ENCODE data around the gene TUSC2. TPM values are rescaled to one million over a fixed set of nuclear protein-coding genes. Genes with fewer than 3 reads are reported as not detected.

Gene TUSC2
- total and polyA plus RNA-seq, 2 of the 13 experiments (the other 11 are each of a cell fraction or from before 2014, with no cell fraction given): 36.7 to 39.1 TPM

- TF ChIP-seq NFE2L1 (CRISPR knock-in tag; IDR thresholded peaks at IDR 0.05; ENCODE audit: borderline replicate concordance): no peak
- TF ChIP-seq SNAI1 (CRISPR knock-in tag; IDR thresholded peaks at IDR 0.05; ENCODE audit: borderline replicate concordance): no peak
- no peak; the same call in 1 of the 2 replicates for TF ChIP-seq CEBPG (CRISPR knock-in tag; IDR thresholded peaks at IDR 0.05)
- TF ChIP-seq ZBED4 (CRISPR knock-in tag; IDR thresholded peaks at IDR 0.05; ENCODE audit: borderline replicate concordance): peak; percentile 53; the same call in 1 of the 2 replicates
- peak; percentile 90; the same call in 1 of the 2 replicates for TF ChIP-seq UBTF (CRISPR knock-in tag; IDR thresholded peaks at IDR 0.05)
- no peak for TF ChIP-seq ZNF749 (CRISPR knock-in tag; IDR thresholded peaks at IDR 0.05; ENCODE audit: borderline replicate concordance)
- TF ChIP-seq ZNF121 (CRISPR knock-in tag; IDR thresholded peaks at IDR 0.05): no peak
- peak; percentile 78 for TF ChIP-seq POLR2AphosphoS5 (IDR thresholded peaks at IDR 0.05; ENCODE audit: low read depth, low read length)
- no peak for TF ChIP-seq TIGD3 (CRISPR knock-in tag; IDR thresholded peaks at IDR 0.05; ENCODE audit: borderline replicate concordance)
- no peak for TF ChIP-seq MIER2 (CRISPR knock-in tag; IDR thresholded peaks at IDR 0.05)
- TF ChIP-seq ZNF383 (CRISPR knock-in tag; IDR thresholded peaks at IDR 0.05; ENCODE audit: borderline replicate concordance): peak; percentile 64; the same call in 1 of the 2 replicates
- no peak for TF ChIP-seq PAF1 (CRISPR knock-in tag; IDR thresholded peaks at IDR 0.05)
- no peak for TF ChIP-seq ZMYM3 (CRISPR knock-in tag; IDR thresholded peaks at IDR 0.05)
- no peak; the same call in 1 of the 2 replicates for TF ChIP-seq E2F2 (CRISPR knock-in tag; IDR thresholded peaks at IDR 0.05; ENCODE audit: borderline replicate concordance)
- TF ChIP-seq ZNF644 (CRISPR knock-in tag; IDR thresholded peaks at IDR 0.05; ENCODE audit: low read depth): no peak
- peak; percentile 61; the same call in 1 of the 2 replicates for TF ChIP-seq PAX8 (CRISPR knock-in tag; IDR thresholded peaks at IDR 0.05; ENCODE audit: borderline replicate concordance)
- TF ChIP-seq ZBTB2 (CRISPR knock-in tag; IDR thresholded peaks at IDR 0.05; ENCODE audit: low read depth): no peak
- TF ChIP-seq GABPA (IDR thresholded peaks at IDR 0.05; ENCODE audit: low read depth, low read length): no peak
- TF ChIP-seq GABPA (CRISPR knock-in tag; IDR thresholded peaks at IDR 0.05; ENCODE audit: low read depth): peak; percentile 97
Observed at GRCh38 chr3:50358911-50359759, 31.1 kb upstream of the TUSC2 start, which contains the start of gene TMEM115 (continued).

Data from HepG2 (cell line).